ENCODE results near the gene SCAMP5. TPM values are rescaled to one million over a fixed set of nuclear protein-coding genes. Genes with fewer than 3 reads are reported as not detected.

Gene SCAMP5
- total RNA-seq, 1 experiment from 2014 or later, result 17.9 TPM

- H3K4me2 ChIP-seq, result no peak overlapping the region
- H3K36me3 ChIP-seq (ENCODE audit: low read depth), result peaks cover 3% of the 10 kb centered on the region; the same call in 1 of the 2 replicates
- no peaks in the 10 kb centered on the region; the same call in 1 of the 2 replicates for H3K4me1 ChIP-seq (replicated peaks; ENCODE audit: insufficient read depth)
- no peaks in the 10 kb centered on the region for H3K27me3 ChIP-seq (ENCODE audit: insufficient read depth, low read depth)
- no peak for DNase-seq
- H3K4me3 ChIP-seq, result no peak overlapping the region
- intact Hi-C loops (cut with micrococcal nuclease; ENCODE audit: unreplicated experiment), result loop anchor here (5.0 kb wide), 1 partner anchor 64 kb away; the partner anchor contains the start of gene RPP25
- no peak overlapping the region for H2AFZ ChIP-seq
- no TSS peak for BruUV-seq (replicated peaks)
- CTCF ChIA-PET, result no interaction called here
- H3F3A ChIP-seq (ENCODE audit: insufficient read depth, low read depth), result peaks cover 13% of the 10 kb centered on the region; the same call in 1 of the 2 replicates
- H4K20me1 ChIP-seq (ENCODE audit: insufficient read depth), result no peaks in the 10 kb centered on the region
- H3K27ac ChIP-seq, result no peak overlapping the region
- POLR2A ChIA-PET (ENCODE audit: unreplicated experiment), result no interaction called here
- H3K79me2 ChIP-seq (ENCODE audit: low read depth), result peaks cover 20% of the 10 kb centered on the region
- H3K9me2 ChIP-seq (ENCODE audit: insufficient read depth), result no peaks in the 10 kb centered on the region
- TF ChIP-seq, protein P1, sequence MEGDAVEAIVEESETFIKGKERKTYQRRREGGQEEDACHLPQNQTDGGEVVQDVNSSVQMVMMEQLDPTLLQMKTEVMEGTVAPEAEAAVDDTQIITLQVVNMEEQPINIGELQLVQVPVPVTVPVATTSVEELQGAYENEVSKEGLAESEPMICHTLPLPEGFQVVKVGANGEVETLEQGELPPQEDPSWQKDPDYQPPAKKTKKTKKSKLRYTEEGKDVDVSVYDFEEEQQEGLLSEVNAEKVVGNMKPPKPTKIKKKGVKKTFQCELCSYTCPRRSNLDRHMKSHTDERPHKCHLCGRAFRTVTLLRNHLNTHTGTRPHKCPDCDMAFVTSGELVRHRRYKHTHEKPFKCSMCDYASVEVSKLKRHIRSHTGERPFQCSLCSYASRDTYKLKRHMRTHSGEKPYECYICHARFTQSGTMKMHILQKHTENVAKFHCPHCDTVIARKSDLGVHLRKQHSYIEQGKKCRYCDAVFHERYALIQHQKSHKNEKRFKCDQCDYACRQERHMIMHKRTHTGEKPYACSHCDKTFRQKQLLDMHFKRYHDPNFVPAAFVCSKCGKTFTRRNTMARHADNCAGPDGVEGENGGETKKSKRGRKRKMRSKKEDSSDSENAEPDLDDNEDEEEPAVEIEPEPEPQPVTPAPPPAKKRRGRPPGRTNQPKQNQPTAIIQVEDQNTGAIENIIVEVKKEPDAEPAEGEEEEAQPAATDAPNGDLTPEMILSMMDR (conservative IDR thresholded peaks at IDR 0.05), result no peak
- no peak for TF ChIP-seq EZH2 (IDR thresholded peaks at IDR 0.05; ENCODE audit: low read depth)
- no peaks in the 10 kb centered on the region for H3K9me3 ChIP-seq (ENCODE audit: insufficient read depth, low read depth)
Observed at GRCh38 chr15:75021341-75021740, 26.0 kb downstream of the SCAMP5 start.

DNA sequence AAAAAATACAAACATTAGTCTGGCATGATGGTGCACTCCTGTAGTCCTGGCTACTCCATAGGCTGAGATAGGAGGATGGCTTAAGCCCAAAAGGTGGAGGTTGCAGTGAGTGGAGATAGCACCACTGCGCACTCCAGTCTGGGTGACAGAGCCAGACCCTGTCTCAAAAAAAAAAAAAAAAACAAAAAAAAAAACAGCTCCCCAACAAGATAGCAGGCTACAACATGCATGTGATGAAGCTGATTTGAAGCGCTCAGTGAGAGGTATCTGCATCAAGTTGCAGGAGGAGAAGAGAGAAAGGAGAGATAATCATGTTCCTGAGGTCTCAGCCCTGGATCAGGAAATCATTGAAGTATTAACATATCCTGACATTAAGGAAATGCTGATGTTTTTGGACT is 27.4 kb downstream of the SCAMP5 start:
- Histone ChIP-seq H3K4me2 (peak overlapping the region; percentile 84), H4K20me1 (ENCODE audit: insufficient read depth) (no peaks in the 10 kb centered on the region), H3K4me1 (replicated peaks; ENCODE audit: insufficient read depth) (no peaks in the 10 kb centered on the region; the same call in 1 of the 2 replicates), H3K27ac (no peak overlapping the region), H3K4me3 (no peak overlapping the region), H3K9me3 (ENCODE audit: insufficient read depth, low read depth) (no peaks in the 10 kb centered on the region), H3K36me3 (ENCODE audit: low read depth) (peaks cover 3% of the 10 kb centered on the region; the same call in 1 of the 2 replicates), H3F3A (ENCODE audit: insufficient read depth, low read depth) (peaks cover 13% of the 10 kb centered on the region; the same call in 1 of the 2 replicates), H3K27me3 (ENCODE audit: insufficient read depth, low read depth) (no peaks in the 10 kb centered on the region), H3K9me2 (ENCODE audit: insufficient read depth) (no peaks in the 10 kb centered on the region), H2AFZ (no peak overlapping the region), H3K79me2 (ENCODE audit: low read depth) (peaks cover 20% of the 10 kb centered on the region)
- ChIA-PET CTCF (interaction anchor here (0.6 to 0.7 kb wide), 3 partner anchors 55 to 166 kb away, joined by 3 to 8 read pairs (median 3); partner anchors contain the start of gene RPP25), POLR2A (ENCODE audit: unreplicated experiment) (interaction anchor here (0.6 to 1.2 kb wide), 6 partner anchors 26 to 497 kb away, joined by 3 to 14 read pairs (median 4); partner anchors contain the start of genes C15orf39 and SCAMP5)
- no peak for DNase-seq
- intact Hi-C loops (cut with micrococcal nuclease; ENCODE audit: unreplicated experiment), result loop anchor here (5.0 kb wide), 1 partner anchor 65 kb away; the partner anchor contains the start of gene RPP25
- TF ChIP-seq, protein P1 (conservative IDR thresholded peaks at IDR 0.05), result no peak
- TF ChIP-seq EZH2 (IDR thresholded peaks at IDR 0.05; ENCODE audit: low read depth), result no peak
- no TSS peak for BruUV-seq (replicated peaks)

GRCh38 chr15:75023181-75023871 is 28.0 kb downstream of the SCAMP5 start, which contains the start of gene PPCDC:
Gene PPCDC, plus strand, starts transcription at chr15:75023590. Its CDS starts 4,729 bp downstream, at chr15:75028319.
- CTCF ChIA-PET, result interaction anchor here (0.6 to 0.7 kb wide), 4 partner anchors 32 to 165 kb away, joined by 3 to 8 read pairs (median 3); partner anchors contain the start of gene RPP25
- Histone ChIP-seq H3K4me2 (peak within 1 kb of the TSS; percentile 84), H3K79me2 (ENCODE audit: low read depth) (peaks cover 20% of the 10 kb centered on the region), H3K27ac (peak within 1 kb of the TSS; percentile 50), H3K4me1 (replicated peaks; ENCODE audit: insufficient read depth) (no peaks in the 10 kb centered on the region; the same call in 1 of the 2 replicates), H3K9me3 (ENCODE audit: insufficient read depth, low read depth) (no peaks in the 10 kb centered on the region), H2AFZ (peak within 1 kb of the TSS; percentile 92), H3F3A (ENCODE audit: insufficient read depth, low read depth) (peaks cover 13% of the 10 kb centered on the region; the same call in 1 of the 2 replicates), H3K36me3 (ENCODE audit: low read depth) (0 out of 2 replicates have a peak, but pooled peaks cover 3% of the 10 kb centered on the region), H3K4me3 (peak within 1 kb of the TSS; percentile 90), H4K20me1 (ENCODE audit: insufficient read depth) (no peaks in the 10 kb centered on the region), H3K9me2 (ENCODE audit: insufficient read depth) (no peaks in the 10 kb centered on the region), H3K27me3 (ENCODE audit: insufficient read depth, low read depth) (no peaks in the 10 kb centered on the region)
- DNase-seq, result peak; percentile 85 to 93
- BruUV-seq (replicated peaks), result no TSS peak
- intact Hi-C loops (cut with micrococcal nuclease; ENCODE audit: unreplicated experiment), result loop anchor here (5.0 kb wide), 1 partner anchor 66 kb away; the partner anchor contains the start of gene RPP25
- TF ChIP-seq EZH2 (IDR thresholded peaks at IDR 0.05; ENCODE audit: low read depth), result no peak
- TF ChIP-seq, protein P1 (conservative IDR thresholded peaks at IDR 0.05), result no peak
- POLR2A ChIA-PET (ENCODE audit: unreplicated experiment), result interaction anchor here (0.6 to 1.2 kb wide), 7 partner anchors 27 to 498 kb away, joined by 3 to 14 read pairs (median 3); partner anchors contain the start of genes C15orf39 and SCAMP5
